Stimulated activated CD4-positive, alpha-beta T cell treated with anti-CD3 and anti-CD28 coated beads, Interleukin-2, amount 100 ng/mL, for 24 hours (primary cell): ENCODE results near the gene HIPK3.
"Not testable (repeated sequence)": the region's sequence is repeated elsewhere in the genome, so short reads cannot be mapped to it uniquely, and the experiment has no call there.

Experiments used
- DNase-seq, 2 donors: peaks; one replicate each; pipeline ENCODE4 v3.0.0-alpha.2; 2020

The HIPK3 gene

DNA sequence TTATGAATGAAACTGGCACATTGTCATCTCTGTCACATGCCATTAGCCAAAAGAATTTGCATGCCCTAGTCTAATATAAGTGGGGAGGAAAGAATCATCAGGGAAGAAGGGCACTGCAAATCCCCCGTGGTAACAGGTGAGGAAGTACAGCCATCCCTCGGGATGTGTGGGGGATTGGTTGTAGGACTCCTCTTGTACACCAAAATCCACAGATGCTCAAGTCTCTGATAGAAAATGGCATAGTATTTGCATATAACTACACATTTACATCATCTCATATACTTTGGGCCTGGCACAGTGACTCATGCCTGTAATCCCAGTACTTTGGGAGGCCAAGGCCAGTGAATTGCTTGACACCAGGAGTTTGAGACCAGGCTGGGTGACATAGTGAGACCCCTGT lies 109.7 kb downstream of the HIPK3 start:
- no peak for DNase-seq

DNA sequence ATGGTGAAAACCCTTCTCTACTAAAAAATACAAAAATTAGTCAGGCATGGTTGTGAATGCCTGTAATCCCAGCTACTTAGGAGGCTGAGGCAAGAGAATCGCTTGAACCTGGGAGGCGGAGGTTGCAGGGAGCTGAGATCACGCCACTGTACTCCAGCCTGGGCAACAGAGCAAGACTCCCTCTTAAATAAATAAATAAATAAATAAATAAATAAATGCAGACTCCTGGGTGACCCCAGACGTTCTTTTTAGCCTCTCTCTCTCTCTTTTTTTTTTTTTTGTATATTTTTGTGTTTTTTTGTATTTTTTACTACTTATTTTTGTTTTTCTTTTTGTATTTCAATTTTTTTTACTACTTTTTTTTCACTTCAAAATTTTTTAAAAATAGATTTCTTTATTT lies 111.3 kb downstream of the HIPK3 start:
- not testable (repeated sequence) for DNase-seq

DNA sequence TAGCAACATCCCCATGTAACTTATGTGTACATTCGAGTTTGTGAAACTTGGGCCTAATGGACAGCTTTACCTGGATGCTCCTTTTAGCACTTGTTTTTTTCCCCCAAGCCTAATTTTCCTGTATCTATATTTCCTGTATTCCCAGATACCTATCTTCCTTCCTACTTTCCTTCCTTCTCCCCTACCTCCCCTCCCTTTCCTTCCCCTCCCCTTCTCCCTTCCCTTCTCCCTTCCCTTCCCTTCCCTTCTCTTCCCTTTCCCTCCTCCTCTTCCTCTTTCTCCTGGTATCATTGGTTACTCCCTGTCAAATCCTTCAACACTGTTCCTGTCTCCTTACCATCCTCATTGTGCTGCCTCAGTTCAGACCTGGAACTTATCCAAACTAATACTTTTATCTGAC lies 111.8 kb downstream of the HIPK3 start:
- DNase-seq: no peak

DNA sequence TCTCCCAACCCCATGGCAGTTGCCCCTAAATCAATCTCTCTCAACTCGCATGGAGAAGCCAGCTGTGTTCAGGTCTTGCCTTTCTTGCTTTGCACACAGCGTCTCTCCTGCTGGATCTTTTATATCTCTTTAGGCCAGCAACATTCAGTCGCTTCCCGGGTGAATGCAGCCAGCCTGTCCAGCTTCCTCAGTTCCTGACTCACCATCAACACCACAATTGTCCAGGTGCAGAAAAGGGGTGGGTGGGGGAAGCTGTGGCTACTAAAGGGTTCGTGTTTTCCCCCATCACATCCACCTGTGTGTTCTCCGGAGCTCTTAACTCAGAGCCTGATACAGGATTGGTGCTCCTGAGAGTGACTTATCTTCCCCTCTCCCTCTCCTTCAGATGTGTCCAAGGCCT lies 116.5 kb downstream of the HIPK3 start:
- no peak for DNase-seq

GRCh38 chr11:33375236-33375635 lies 118.1 kb downstream of the HIPK3 start:
- no peak for DNase-seq

GRCh38 chr11:33375688-33376311 lies 118.6 kb downstream of the HIPK3 start, which contains the start of gene KIAA1549L:
Gene KIAA1549L (plus strand): TSS chr11:33376108.
- peak in 1 of 2 donors; percentile 14 for DNase-seq

- peak in 1 of 2 donors; percentile 4 for DNase-seq
These were observed 119.4 kb downstream of the HIPK3 start for GRCh38 chr11:33376331-33377310.

DNA sequence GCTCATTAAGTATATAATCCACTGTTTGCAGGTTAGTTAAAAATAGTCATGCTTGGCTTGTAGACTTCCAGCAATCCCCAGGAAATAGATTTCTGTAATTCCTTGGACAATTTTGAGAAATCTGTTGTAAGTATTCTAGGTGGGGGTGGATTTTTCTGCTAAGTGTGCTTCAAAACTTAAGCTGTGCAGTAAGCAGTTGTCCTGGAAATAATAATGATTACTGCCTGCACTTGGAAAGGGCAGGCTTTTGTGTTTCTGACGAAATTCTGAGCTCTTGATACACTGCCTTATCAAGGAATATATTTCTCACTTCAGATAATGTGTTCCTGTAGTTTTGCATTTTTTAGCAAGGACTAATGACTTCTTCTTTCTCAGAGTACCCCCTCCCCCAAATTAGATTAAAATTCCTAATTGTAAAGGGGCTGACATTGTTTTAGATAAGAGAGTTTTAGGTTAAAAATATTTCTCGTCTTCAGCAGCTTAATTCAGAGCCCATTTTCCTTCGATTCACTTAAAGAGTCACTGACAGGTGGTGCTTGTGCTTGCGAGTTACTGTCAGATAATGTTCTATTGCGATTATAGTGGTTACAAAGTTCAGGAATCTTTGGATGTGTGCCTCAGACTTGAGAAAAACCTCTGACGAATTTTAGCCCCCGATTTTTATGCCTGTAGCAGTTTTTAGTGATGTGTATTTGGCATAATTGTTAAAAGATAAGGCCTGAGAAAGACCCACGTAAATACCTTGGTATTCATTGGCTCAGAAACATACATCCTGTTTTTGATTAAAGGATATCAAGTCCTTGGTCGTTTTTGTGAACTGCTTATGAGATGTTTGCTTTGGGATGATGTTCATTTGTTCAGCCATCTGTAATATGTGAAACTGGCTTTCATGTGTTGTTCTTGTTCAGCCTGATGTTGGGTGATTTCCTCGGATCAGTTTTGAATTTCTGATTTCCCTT lies 120.5 kb downstream of the HIPK3 start:
- no peak for DNase-seq

- DNase-seq: no peak
These were observed 122.8 kb downstream of the HIPK3 start for GRCh38 chr11:33379947-33380346.

DNA sequence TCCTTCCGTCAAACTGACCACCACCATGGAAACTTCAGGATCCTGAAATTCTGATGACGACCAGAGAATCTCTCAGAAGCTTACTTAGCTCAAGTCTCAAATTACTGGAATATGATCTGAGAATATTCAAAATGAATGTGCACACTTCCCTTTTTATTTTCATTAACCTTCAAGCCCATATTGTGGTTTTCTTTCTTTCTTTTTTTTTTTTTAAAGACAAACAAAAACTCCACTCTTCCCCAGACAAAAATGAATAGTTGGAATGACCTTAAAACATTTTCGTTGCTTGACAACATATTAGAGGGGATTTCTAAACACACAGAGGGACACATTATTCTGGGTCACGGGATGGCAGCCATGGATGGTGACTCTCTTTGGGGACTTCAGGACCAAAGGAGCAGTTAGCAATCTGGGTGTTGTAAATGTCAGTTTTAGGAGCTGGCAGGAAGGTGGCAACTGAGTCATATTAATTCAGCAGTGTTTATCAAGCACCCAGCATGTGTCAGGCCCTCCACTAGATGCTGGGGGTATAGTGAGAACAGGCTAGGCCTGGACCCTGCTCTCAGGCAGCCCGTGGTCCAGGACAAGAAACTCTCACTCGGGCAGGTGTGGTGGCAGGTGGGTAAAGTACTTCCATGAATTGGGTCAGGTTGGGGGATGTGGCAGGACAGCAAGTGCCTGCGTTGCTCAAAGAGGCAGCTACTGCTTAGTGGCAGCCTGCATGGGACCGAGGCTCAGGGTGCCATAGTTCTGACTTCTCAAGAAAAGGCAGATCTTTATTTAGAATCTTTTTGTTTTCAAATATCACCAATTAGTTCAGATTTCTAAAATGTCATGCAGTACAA lies 126.1 kb downstream of the HIPK3 start:
- no peak for DNase-seq

DNA sequence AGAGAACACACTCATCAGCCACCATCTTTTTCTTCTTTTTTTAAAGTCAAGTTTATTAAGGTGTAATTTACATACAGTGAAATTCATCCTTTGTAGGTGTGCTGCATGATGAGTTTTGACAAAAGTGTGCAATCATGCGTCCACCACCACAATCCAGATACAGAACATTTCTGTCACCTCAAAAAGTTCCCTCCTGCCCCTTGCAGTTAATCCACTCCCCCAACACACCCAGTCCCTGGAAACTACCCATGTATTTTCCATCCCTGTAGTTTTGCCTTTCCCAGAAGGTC lies 126.7 kb downstream of the HIPK3 start:
- DNase-seq: no peak

GRCh38 chr11:33384220-33384619 lies 127.0 kb downstream of the HIPK3 start:
- no peak for DNase-seq

DNA sequence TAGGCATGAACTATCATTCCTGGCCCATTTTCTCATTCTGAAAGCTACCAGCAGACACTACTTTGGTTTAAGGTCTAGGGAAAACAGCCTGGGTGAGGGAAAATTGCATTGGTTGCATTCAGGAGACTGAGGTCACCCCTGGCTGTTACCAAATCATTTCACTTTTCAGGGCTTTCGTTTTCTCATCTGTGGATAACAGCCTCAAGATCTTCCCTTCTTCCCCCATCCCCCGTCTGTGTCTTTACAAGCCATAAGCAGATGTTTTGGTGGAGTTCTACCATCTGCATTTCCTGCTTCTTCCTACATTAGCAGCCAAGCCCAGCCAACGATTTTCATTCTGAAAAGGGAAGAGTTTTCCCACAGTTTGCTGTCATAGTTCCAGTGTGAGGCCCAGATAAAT lies 130.4 kb downstream of the HIPK3 start:
- no peak for DNase-seq

DNA sequence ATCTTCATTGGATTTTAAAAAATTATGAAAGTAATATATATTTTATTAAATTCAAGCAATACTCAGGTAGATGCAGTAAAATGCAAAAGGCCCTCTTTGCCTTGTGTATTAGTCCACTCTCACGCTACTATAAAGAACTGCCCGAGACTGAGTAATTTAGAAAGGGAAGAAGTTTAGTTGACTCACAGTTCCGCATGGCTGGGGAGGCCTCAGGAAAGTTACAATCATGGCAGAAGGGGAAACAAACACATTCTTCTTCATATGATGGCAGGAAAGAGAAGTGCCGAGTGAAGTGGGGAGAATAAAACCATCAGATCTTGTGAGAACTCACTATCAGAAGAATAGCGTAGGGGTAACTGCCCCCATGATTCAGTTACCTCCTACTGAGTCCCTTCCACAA lies 130.8 kb downstream of the HIPK3 start:
- no peak for DNase-seq

DNA sequence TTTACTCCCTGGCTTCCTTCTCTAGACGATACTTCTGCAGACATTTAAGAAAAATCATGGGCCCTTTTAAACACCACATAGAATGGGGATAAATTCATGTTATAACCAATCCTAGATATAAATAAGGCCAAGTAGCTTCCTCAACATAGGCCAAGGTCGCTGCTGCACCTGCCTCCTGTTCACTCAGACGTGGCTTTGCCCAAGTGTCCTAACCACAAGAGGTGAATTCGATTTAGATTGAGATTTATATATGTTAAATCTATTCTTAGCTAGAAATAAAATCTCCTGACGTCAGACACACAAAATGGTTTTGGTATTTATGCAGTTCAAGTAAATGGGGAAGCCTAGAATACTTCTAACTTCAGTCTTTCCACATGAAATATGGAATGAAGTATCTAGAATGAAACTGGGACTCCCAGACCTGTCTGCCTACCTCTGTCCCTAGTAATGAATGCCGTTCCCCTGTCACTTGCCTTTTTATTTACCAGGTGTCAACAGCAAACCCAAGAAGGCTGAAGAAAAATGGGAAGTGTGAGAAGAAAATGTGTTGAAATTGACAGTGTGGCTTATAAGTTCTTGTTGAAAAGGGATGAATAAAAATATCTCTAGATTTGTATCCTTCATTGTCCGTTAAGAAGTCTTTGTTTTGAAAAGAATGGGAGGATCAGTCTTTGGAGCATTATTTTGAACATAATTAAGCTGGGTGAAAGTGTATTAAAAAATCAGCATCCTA lies 131.8 kb downstream of the HIPK3 start:
- no peak for DNase-seq

GRCh38 chr11:33389635-33390034 lies 132.5 kb downstream of the HIPK3 start:
- DNase-seq: no peak

DNA sequence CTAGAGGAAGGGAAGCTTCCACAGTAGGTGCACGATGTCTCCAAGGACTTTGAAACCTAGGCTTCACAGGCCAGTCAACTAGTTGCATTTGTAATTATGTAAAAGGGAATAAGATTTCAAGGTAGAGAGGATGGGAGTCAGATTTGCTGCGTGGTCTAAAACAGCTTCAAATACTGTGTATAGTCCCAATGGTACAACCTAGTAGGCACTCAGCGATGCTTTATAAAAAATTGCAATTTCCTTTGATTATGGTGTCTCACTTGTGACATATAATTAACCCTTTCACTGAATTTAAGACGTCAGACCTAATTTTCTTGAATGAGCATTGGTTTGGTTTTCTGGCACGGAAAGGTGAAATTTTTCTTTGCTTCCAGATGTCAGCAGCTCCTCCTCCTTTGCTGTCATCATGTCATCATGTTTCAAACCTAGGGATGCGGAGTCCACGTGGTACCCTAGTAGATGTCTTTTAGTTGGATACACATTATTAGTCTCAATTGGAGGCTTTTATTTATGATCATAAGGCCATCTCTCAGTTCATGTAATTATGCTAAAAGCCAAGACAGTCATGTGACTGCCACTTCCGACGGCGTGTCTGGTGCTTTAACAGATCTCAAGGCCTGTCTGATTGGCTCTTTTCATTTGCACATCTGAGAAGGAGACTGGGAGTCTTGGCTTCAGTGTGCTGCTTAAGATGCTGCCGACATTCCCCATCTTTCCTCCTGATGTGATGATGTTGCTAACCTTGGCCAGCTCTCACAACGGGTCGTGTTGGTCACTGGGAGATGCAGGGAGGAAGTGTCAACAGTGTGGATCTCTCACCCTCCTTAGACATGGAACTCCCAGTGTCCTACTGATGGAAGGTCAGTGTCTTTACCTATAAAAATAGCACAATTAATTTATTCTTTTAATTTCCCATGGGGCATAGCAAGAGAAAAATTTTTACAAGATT lies 134.0 kb downstream of the HIPK3 start:
- DNase-seq: no peak

GRCh38 chr11:33391893-33392251 lies 134.7 kb downstream of the HIPK3 start:
- no peak for DNase-seq

DNA sequence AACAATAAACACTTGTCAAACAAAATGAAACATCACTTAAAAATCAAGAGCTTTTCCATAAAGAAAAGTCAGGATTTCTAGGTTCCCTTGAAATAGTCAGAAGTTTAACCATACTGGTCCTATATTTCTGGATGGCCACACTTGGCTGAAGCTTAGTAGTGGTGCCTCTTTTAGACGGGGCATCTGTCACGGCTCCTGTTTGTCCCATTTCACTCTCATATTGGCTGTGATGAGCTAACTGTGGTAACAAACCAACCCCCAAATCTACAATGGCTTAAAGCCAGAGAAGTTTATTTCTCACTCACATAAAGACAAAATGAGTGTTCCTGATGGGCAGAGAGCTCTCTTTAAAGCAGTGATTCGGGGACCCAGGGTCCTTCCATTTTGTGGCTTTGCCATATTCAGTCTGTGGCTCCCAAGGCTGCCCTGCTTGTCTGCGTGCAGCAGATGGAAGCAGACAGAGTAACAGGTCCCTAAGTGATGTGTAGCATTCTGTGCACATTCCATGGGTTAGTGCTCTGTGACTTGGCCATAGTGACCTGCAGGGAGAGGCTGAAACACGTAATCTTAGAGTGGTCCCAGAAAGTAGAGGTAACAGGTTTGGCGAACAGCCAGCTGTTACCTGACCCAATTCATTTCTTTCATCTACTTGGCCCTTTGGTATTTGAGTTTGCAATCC lies 137.4 kb downstream of the HIPK3 start:
- no peak for DNase-seq

DNA sequence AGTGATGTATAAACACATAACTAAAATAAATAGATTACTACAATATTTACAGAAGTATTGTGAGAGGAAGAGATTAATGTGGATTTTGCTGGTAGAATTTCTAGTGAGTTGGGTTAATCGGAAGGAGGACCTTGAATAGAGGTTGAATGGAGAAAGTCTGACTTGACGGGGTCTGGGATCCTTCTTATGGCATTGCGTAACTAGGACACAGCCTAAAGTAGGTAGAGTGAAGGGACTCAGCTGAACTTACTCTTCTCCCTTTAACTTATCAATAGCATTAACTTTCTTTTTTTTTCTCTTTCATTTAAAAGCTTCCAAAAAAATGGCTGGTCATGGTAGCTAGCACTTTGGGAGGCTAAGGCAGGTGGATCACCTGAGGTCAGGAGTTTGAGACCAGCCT lies 139.2 kb downstream of the HIPK3 start:
- no peak for DNase-seq
